Eye (tissue), 1 donor: ENCODE results near the gene CD164L2.

Experiments
- DNase-seq: peaks from one replicate; pipeline ENCODE4 v3.0.0-alpha.2; 2015

CD164L2 gene

GRCh38 chr1:27361044-27361402, 22.1 kb downstream of the CD164L2 start:
- no peak for DNase-seq

- peak; percentile 78 for DNase-seq
These were observed 22.7 kb downstream of the CD164L2 start for GRCh38 chr1:27360159-27361043.

- no peak for DNase-seq
These were observed 23.3 kb downstream of the CD164L2 start for GRCh38 chr1:27359822-27360158.

GRCh38 chr1:27358928-27359313, 24.2 kb downstream of the CD164L2 start:
- DNase-seq: no peak

- DNase-seq: no peak
These were observed 24.9 kb downstream of the CD164L2 start for GRCh38 chr1:27358038-27358927.

- DNase-seq: peak; percentile 87
These were observed 25.7 kb downstream of the CD164L2 start for GRCh38 chr1:27357281-27358037.

- DNase-seq: no peak
These were observed 26.4 kb downstream of the CD164L2 start for GRCh38 chr1:27356619-27357280.

GRCh38 chr1:27356277-27356618, 26.9 kb downstream of the CD164L2 start:
- DNase-seq: no peak

- DNase-seq: no peak
These were observed 27.4 kb downstream of the CD164L2 start for GRCh38 chr1:27355683-27356082.

- no peak for DNase-seq
These were observed 29.5 kb downstream of the CD164L2 start for GRCh38 chr1:27353629-27354028.

GRCh38 chr1:27353166-27353565, 30.0 kb downstream of the CD164L2 start:
- no peak for DNase-seq

- DNase-seq: no peak
These were observed 31.5 kb downstream of the CD164L2 start for GRCh38 chr1:27351541-27352107.

GRCh38 chr1:27350663-27351540, 32.2 kb downstream of the CD164L2 start:
- peak; percentile 81 for DNase-seq

GRCh38 chr1:27349784-27350662, 33.1 kb downstream of the CD164L2 start:
- peak; percentile 85 for DNase-seq

GRCh38 chr1:27348861-27349783, 34.0 kb downstream of the CD164L2 start:
- DNase-seq: peak; percentile 71

- DNase-seq: no peak
These were observed 36.0 kb downstream of the CD164L2 start for GRCh38 chr1:27346991-27347624.

GRCh38 chr1:27346357-27346756, 36.8 kb downstream of the CD164L2 start:
- no peak for DNase-seq

- DNase-seq: no peak
These were observed 37.9 kb downstream of the CD164L2 start for GRCh38 chr1:27345272-27345671.

- DNase-seq: no peak
These were observed 39.5 kb downstream of the CD164L2 start for GRCh38 chr1:27343639-27344025.
